ENCODE data around the gene PNMA6F.
A peak's percentile ranks its signal among the peaks of the same experiment; 100 is the strongest.

PNMA6F gene

DNA sequence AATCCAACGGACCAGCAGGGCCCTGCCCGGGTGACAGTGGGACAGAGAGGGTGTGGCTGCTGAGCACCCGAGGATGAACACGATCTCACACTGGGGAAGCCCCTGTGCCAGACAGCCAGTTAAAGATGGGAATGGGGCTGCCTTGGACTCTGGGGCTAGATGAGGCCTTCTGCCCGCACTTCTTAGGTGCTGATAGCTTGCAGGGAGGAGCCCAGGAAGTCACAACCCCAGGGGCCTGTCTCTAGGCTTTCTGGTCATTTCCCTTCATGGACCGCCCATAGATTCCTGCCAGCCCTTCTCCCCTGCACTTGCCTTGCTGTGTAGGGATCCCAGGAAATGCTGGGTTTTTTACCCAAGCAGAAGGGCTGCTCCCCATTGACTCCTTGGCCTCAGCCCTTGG is 18.5 kb upstream of the PNMA6F start:
- peaks cover 7% of the 10 kb centered on the region for H3K36me3 ChIP-seq (ENCODE audit: control insufficient read depth, insufficient read depth, low read length)
- H3K27me3 ChIP-seq (replicated peaks; ENCODE audit: control insufficient read depth, insufficient read depth, low read length): no peaks in the 10 kb centered on the region
- no peak overlapping the region for H3K4me3 ChIP-seq (replicated peaks; ENCODE audit: low read depth, low read length)
- TF ChIP-seq CTCF (IDR thresholded peaks at IDR 0.05; ENCODE audit: insufficient read depth, low read length, poor library complexity, severe bottlenecking): no peak
- DNase-seq (ENCODE audit: extremely low read depth, insufficient read length): no peak

- TF ChIP-seq CTCF (IDR thresholded peaks at IDR 0.05; ENCODE audit: insufficient read depth, low read length, poor library complexity, severe bottlenecking): no peak
- Histone ChIP-seq H3K27me3 (replicated peaks; ENCODE audit: control insufficient read depth, insufficient read depth, low read length) (no peaks in the 10 kb centered on the region), H3K36me3 (ENCODE audit: control insufficient read depth, insufficient read depth, low read length) (peaks cover 7% of the 10 kb centered on the region), H3K4me3 (replicated peaks; ENCODE audit: low read depth, low read length) (no peak overlapping the region)
- no peak for DNase-seq (ENCODE audit: extremely low read depth, insufficient read length)
Observed at GRCh38 chrX:153339662-153340061, 18.1 kb upstream of the PNMA6F start.

GRCh38 chrX:153338836-153339235 is 17.3 kb upstream of the PNMA6F start:
- DNase-seq (ENCODE audit: extremely low read depth, insufficient read length): no peak
- TF ChIP-seq CTCF (IDR thresholded peaks at IDR 0.05; ENCODE audit: insufficient read depth, low read length, poor library complexity, severe bottlenecking): no peak
- Histone ChIP-seq H3K36me3 (ENCODE audit: control insufficient read depth, insufficient read depth, low read length) (peaks cover 3% of the 10 kb centered on the region), H3K27me3 (replicated peaks; ENCODE audit: control insufficient read depth, insufficient read depth, low read length) (no peaks in the 10 kb centered on the region), H3K4me3 (replicated peaks; ENCODE audit: low read depth, low read length) (no peak overlapping the region)

GRCh38 chrX:153336988-153337387 is 15.4 kb upstream of the PNMA6F start:
- Histone ChIP-seq H3K36me3 (ENCODE audit: control insufficient read depth, insufficient read depth, low read length) (peaks cover 3% of the 10 kb centered on the region), H3K4me3 (replicated peaks; ENCODE audit: low read depth, low read length) (no peak overlapping the region), H3K27me3 (replicated peaks; ENCODE audit: control insufficient read depth, insufficient read depth, low read length) (no peaks in the 10 kb centered on the region)
- no peak for DNase-seq (ENCODE audit: extremely low read depth, insufficient read length)
- no peak for TF ChIP-seq CTCF (IDR thresholded peaks at IDR 0.05; ENCODE audit: insufficient read depth, low read length, poor library complexity, severe bottlenecking)

DNA sequence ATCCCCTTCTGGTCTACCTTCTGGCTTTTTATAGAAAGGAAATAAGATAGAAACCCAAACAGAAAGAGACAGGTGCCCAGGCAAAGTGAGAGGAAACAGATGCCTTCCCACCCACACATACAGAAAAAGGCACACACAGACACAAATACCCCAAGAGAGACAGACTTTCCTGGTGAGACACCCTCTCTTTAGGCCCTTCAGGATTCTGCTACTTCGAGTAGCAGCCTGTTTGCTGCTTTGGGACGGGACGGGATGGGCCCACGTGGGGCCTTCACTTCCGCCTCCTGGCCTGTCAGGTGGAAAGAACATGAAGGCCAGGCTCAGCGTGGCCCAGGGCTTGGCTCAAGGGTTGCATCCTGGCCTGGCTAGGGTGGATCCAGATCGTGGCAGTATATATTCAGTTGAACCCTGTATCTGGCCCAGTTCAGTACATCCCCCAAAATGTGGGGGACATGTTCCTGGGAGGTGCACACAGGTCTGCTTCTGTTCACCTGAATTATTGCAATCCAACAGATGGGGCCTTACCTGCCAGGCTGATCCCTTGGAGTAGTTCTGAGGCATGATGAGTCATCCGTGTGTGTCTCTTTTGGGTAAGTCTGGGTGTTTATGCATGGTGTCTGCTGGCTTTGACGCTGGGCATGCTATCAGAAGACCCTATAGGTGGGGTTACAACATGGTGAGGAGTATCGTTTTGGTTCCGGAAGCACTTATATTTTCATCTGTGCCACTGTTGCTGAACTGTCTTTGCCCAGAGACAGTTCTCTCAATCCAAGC is 14.7 kb upstream of the PNMA6F start:
- DNase-seq (ENCODE audit: extremely low read depth, insufficient read length): peak; percentile 36
- H3K27me3 ChIP-seq (replicated peaks; ENCODE audit: control insufficient read depth, insufficient read depth, low read length): no peaks in the 10 kb centered on the region
- peaks cover 3% of the 10 kb centered on the region for H3K36me3 ChIP-seq (ENCODE audit: control insufficient read depth, insufficient read depth, low read length)
- TF ChIP-seq CTCF (IDR thresholded peaks at IDR 0.05; ENCODE audit: insufficient read depth, low read length, poor library complexity, severe bottlenecking): no peak
- peak overlapping the region; percentile 36 for H3K4me3 ChIP-seq (replicated peaks; ENCODE audit: low read depth, low read length)
